NCI-H187 (cell line): Measurements from ENCODE around the gene RAPGEF3.

Experiments
- DNase-seq, 2 experiments: peaks; one replicate each; lab custom pipeline; 2025; lab: John Stamatoyannopoulos, UW

The RAPGEF3 gene

DNA sequence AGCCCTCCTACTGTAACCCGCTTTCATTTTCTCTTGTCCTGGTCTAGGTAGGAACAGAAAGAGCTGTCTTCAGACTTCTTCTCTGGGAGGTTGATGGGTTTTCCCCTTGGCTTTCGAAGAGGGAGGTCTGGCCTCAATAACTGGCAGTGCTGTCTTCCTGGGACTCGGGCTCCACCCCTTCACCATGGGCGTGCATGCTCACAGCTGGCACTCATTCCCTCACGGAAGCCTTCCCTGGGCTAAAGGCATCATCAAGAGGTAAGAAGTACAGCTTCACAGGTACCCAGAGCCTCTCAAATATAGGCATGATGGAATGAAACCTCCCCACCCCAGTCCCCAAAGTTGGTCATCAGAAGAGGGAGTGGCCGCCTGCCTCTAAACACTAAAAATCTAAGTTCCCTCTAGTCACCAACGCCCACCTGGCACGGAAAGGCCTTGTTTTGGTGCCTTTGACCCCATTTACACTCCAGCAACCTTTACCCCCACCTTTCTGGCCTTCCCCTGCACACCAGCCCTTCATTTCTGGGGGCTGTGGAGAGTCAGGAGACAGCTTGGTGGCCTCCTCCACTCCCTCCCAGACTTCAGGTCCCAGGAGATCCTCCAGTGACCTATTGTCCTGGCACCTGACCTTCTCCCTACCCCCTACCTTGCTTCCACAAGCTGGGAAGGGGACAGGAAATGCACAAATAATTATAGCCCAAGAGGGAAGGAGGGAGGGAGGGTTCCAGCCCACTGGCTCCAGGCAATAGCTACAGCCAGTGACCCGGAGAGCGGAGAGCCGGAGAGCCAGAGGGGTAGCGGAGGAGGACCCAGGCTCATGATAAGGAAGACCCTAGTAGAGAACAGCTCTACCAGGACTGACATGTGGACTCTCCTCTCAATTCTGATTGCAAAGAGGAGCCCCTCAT lies 2.8 kb downstream of the RAPGEF3 start:
- no peak for DNase-seq

- DNase-seq, result no peak
Measured at GRCh38 chr12:47754881-47755280, 3.8 kb downstream of the RAPGEF3 start.

DNA sequence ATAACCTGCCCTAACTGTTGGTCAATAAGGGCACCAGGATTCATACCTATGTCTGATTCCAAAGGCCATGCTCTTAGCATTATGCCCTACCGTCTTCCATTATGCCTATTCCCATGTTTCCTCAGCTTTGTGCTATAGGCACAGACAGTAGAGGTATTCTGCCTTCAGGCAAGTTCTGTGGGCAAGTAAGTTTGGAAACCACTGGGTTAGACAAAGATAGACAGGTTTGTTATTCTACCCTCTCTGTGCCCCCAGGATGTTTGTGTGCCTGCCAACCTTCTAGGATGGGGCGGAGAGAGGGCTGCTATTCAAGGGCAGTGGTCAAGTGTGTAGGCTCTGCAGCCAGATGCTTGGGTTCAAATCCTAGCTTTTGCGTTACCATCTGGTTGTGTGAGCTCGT lies 4.6 kb downstream of the RAPGEF3 start:
- DNase-seq, result no peak

DNA sequence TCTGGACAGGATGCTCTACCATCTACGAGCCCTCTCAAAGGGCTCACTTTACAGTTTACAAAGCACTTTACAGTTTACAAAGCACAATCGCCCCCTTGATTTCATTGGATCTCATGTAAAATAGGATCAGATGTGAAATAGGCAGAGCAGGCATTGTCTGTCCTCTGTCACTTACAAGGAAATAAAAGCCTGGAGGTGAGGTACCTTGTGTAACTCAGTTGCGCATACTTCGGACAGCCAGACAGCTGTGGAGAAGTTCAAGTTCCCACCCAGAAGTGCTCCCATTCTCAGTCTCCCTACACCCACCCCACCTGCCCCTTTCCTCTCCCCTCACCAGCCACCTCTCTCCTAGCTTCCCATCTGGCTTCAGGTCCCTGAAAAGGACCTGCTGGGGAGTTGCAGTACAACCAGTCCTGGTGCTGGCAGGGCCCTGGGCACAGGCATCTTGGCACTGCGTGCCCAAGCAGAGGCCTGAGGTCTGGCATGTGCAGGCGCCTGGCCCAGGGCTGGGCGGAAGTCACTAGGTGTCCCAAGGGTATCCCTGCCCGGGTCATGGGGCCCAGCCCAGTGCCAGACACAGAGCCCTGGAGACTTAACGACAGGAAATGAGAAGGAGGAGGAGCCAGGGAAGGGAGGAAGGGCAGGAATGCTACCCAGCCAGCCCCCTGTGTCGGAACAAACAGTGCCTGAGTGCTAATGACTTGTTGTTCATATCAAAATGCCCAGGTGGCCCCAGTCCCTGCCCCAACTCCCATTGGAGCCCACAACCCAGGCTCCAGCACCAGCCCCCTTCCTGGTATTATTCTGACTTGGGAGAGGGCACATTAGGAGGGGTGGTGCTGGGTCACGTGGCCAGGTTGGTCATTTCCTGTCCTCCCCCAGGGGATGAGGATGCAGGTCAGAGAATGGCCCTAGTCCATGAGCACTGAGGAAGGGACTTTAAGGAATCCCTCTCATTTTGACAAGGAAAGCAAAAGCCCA lies 5.4 kb downstream of the RAPGEF3 start:
- no peak for DNase-seq

GRCh38 chr12:47752552-47752951 lies 6.1 kb downstream of the RAPGEF3 start:
- no peak for DNase-seq

DNA sequence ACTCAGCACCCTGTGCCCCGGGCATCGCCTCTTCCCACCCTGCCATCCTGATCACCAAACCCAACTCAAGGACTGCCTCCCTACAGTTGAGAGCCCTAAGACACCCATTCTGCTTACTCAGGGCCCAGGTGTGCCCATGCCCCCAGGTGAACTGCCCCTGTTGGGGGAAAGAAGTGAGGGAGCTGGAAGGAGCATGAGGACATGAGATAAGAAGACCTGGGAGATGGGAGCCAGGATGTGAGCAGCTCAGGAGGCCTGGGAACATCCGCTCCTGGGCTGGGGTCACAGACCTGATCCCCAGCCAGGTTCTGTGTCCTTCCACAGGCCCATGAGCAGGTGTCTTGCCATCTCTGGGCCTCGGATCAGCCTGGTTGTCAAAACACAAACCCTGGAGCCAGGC lies 6.6 kb downstream of the RAPGEF3 start:
- no peak for DNase-seq

DNA sequence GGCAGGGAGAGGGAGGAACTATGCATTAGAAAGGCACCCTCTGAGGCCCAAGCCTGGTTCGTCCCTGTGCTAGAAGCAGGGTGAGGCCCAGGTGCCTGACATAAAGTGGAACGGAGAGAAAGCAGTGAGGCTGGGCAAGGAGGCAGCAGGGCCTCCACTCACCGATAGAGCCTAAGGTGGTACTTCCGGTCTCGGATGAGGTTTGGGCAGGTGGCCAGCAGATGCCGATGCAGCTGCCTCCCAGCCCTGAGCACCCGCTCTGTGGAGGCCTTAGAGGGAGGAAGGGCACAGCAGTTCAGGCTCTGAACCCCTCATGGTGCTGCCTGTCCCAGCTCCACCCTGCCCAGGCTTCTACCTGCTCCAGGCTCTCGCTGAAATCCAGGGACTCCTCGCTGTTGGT lies 7.1 kb downstream of the RAPGEF3 start:
- DNase-seq, result no peak

- DNase-seq, result no peak
Measured at GRCh38 chr12:47750916-47751470, 7.7 kb downstream of the RAPGEF3 start.

GRCh38 chr12:47750229-47750798 lies 8.4 kb downstream of the RAPGEF3 start:
- no peak for DNase-seq

DNA sequence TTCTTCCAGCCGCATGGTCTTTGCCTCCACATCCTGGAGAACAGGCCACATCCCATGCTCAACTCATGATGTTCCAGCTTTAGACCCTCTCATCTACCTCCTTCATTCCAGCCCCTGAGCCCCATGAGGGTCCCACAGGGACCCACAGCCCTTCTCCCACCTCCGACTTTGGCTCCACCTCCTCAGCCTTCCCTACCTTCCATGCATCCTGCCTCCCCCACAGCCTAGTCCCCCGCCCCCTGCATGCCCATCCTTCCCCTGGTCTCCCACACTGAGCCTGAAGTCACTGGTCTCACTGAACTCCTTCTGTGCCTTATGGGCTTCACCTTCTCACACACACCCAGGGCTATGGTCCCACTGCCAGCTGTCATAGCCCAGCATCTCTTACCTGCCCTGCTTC lies 9.8 kb downstream of the RAPGEF3 start:
- DNase-seq, result no peak

GRCh38 chr12:47748507-47748828 lies 10.2 kb downstream of the RAPGEF3 start:
- no peak for DNase-seq

DNA sequence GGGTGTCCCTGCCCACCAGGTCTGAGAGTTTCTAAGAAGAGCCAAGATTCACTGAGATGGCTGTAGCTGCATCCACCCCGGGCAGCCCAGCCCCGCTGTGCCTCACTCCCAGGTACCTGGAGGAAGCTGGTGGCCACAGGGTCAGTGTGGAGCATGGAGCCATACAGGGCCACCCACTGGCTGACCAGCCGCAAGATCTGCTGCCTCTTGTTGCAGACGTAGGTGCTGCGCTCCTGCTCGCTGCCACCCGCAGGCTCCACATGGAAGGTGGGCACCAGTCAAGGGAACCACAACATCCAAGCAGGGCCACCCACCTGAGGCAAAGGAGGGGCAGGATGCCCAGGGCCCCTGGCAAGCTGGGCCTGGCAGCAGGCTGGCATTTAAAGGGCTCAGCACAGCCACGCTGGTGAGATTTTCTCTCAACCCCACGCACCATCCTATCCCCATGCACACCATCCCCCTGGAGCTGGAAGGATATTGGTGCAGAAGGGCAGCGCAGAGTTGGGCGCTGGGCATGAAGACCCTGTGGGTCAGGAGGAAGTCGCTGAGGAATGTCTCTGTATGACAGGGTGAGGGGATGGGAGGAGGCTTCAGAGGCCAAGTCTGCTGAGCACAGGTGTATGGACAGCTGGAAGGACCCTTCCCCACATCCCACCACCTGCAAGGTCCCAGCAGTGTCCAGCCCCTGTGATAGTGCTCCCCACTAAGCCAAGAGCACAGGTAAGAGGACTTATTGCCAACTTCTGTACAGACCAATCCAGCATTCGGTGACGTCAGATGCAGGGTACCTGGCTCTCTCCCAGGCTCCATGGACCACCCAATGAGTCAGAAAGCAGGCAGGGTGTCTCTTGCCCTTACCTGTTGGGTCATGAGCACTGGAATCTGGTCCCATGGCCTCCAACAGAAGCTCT lies 10.8 kb downstream of the RAPGEF3 start:
- DNase-seq, result no peak

- no peak for DNase-seq
Measured at GRCh38 chr12:47747126-47747525, 11.6 kb downstream of the RAPGEF3 start.

DNA sequence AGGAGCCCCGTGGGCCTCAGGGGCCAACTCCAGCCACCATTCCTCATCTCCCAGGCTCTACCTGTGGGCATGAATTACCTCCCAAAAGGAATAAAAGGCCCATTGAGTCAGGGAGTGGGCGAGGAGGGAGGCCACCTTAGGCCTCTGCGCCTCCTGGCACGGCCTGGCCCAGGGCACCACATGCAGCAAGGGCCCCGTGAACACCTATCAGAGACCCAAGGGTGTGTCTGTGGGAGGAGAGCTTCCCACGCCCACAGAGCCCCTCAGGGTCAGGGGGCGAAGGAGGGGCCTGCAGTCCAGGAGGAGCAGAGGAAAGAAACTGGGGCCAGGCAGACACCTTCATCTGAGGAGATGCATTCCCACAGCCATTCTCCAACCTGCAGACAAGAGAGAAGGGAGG lies 12.2 kb downstream of the RAPGEF3 start:
- no peak for DNase-seq

DNA sequence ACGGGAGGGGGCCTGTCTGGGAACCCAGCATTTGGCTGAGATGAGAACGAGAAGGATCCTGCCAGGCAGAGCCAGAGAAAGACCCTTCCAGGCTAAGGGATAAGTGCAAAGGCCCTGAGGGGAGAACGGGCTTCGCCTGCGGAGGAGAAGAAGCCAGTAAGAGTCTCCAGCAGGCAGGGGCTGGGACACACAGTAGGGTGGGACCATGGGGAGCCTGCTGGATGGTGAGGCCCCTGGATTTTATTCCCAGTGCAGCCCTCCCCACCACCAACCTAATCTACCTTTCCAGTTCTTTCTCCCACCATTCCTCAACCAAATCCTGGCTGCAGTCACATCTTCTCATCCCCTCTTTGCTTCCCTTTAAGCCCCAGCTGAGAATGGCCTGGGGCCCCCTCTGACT lies 12.6 kb downstream of the RAPGEF3 start:
- DNase-seq, result no peak

- no peak for DNase-seq
Measured at GRCh38 chr12:47745485-47746041, 13.1 kb downstream of the RAPGEF3 start.

DNA sequence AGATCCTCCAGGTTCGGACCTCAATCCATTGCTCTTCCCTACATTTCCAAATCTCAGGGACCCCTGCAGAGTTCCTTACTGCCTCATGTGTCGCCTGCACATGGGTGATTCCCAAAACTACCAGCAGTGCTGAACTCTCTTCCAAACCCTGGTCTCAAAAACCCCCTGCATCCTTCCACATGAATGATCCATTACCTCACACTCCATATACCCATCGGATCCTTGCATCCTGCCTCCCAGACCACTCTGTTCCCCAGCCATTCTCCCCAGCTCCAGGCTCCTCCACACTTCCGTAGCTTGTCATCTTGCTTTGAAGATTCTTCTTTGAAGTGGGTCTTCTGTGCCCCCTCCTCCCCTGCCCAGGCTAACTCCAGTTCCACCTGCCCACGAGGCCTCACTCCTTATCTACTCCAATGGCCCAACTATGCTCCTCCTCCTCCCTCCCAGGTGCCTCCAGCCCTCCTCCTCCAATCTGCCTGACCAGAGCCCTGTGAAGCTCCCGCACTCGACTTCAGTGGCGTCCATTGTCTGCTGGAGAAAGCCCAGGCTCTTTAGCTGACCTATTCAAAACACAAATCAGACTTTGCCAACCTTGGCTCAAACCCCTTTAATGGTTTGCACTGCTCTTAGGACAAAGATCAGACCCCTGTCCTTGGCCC lies 13.8 kb downstream of the RAPGEF3 start:
- DNase-seq, result no peak

DNA sequence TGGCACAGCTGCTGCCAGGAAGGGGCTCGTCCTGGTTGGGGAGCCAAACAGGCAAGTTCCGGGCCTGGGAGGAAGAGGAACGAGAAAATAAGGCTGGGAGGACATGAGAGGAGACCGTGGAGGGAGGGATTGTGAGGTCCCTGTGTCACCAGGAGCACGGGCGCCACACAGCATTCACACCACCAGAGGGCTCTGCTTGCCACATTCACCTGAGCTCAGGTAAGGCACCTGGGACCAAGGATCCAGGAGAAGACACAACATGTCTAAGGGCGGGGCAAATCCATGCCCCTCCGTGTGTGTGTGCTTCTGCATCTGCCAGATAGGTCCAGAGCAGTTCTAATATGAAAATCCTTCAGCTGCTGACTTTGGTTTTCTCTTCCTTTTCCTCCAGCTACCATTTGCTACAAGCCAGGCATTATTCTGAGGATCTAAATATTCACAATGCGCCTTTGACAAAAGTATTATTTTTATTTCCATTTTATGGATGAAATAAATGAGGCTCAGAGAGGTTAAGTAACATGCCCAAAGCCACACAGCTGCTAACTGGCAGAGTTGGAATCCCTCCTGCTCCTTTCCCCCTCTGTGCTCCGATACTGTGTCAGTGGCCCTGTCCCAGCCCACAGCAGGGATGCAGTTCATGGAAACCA lies 14.6 kb downstream of the RAPGEF3 start:
- peak in 1 of 2 experiments; percentile 45 for DNase-seq

DNA sequence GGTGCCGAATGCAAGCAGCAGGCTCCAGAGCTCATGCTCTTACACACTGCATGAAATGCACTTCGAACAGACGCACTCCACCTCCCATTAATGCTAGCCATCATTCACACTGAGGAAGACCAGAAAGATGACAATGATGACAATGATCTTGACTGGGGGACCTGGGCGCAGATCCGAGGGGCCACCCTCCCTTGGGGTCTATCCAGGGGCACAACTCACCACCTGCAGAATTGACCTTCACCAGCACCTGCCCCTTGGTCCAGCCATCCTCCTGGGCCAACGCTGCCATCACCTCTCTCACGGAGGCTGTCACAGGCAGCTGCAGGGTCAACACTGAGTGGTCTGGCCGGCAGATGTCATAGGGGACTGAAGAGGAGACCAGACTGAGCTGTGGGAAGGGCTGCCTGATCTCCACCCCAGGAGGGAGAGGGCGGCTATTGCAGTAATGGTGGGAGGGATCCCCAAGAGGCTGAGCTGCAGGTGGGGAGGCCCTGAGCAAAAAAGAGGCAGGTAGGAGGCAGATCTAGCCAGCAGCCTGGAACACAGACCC lies 15.3 kb downstream of the RAPGEF3 start:
- no peak for DNase-seq
